K562 (cell line): Measurements from ENCODE around the gene CCDC71L. TPM values are rescaled to one million over a fixed set of nuclear protein-coding genes. Genes with fewer than 3 reads are reported as not detected.

ENCODE experiments used
- ATAC-seq: fragments of 200-7000 bp; cut with Tn5 transposase; 3 replicates; pipeline ENCODE4 v1.9.1; 2020; ENCODE audit warnings: moderate library complexity
- BruUV-seq: library from RNA; stranded (reverse); fragments of 400-500 nt; replicated peaks from 2 replicates; lab custom pipeline; 2021; lab: Mats Ljungman, UMichigan
- CTCF ChIA-PET: fragments of 300-600 bp; formaldehyde crosslinking; extraction: SDS; loops from one replicate; lab custom pipeline; 2021; ENCODE audit warnings: low intra/inter-chr PET ratio; lab: Yijun Ruan, JAX
- POLR2A ChIA-PET: fragments of 300-600, 350-650 bp; sonication (Branson Sonifier 250); formaldehyde crosslinking; extraction: SDS; loops from one replicate; lab custom pipeline; 2021; ENCODE audit warnings: antibody characterized with exemption, inconsistent platforms; lab: Yijun Ruan, JAX
- DNase-seq, 4 experiments: peaks; one replicate each; pipeline versions ENCODE4 v3.0.0 to v3.0.0-alpha.2; 2011 to 2018; ENCODE audit warnings: low spot score in 3 of 4, mixed read lengths in 3 of 4; ENCODE audit errors: extremely low read depth in 1 of 4
- FAIRE-seq: peaks from 2 replicates; lab custom pipeline; 2011; peaks lifted over from hg19 to GRCh38; lab: Jason Lieb, UNC
- H2AFZ ChIP-seq: 2 replicates; pipeline ENCODE4 v1.6.0; 2011; ENCODE audit warnings: low read depth, low read length, control low read depth, inconsistent platforms
- H3K27ac ChIP-seq: fragments of 200-600 bp; 3 replicates; pipeline ENCODE4 v1.8.0; 2011; ENCODE audit warnings: low read depth, mild to moderate bottlenecking, control low read depth, inconsistent platforms, low read length, moderate library complexity, mixed read lengths; ENCODE audit errors: extremely low read depth
- H3K27me3 ChIP-seq, 2 experiments: fragments of 300-600 bp in 1 of 2; 2 replicates in 1 of 2; 3 replicates in 1 of 2; pipeline versions ENCODE4 v1.6.0 to v1.8.0; 2011; ENCODE audit warnings: inconsistent platforms in 2 of 2, low read length in 2 of 2, mild to moderate bottlenecking in 1 of 2, mixed read lengths in 1 of 2, moderate library complexity in 1 of 2; ENCODE audit not compliant: control insufficient read depth in 2 of 2, insufficient read depth in 2 of 2
- H3K36me3 ChIP-seq: fragments of 300-600 bp; 3 replicates; pipeline ENCODE4 v1.8.0; 2011; ENCODE audit warnings: mild to moderate bottlenecking, low read length, inconsistent platforms; ENCODE audit not compliant: control insufficient read depth, insufficient read depth
- H3K4me1 ChIP-seq, 2 experiments: fragments of 200-600 bp in 1 of 2; replicated peaks in 1 of 2; 2 replicates in 1 of 2; 3 replicates in 1 of 2; pipeline versions ENCODE4 v1.5.1 to v1.8.0; 2011; ENCODE audit warnings: inconsistent platforms in 2 of 2, low read length in 2 of 2, mild to moderate bottlenecking in 1 of 2, mixed read lengths in 1 of 2, moderate library complexity in 1 of 2; ENCODE audit not compliant: control insufficient read depth in 2 of 2, insufficient read depth in 2 of 2
- H3K4me2 ChIP-seq: 2 replicates; pipeline ENCODE4 v1.6.1; 2011; ENCODE audit warnings: low read length, control low read depth, inconsistent platforms, mixed read lengths; ENCODE audit not compliant: insufficient read depth
- H3K4me3 ChIP-seq: fragments of 200-600 bp; sonication (generic), shearing (Covaris generic); 2 replicates; pipeline ENCODE4 v1.5.1; 2016; ENCODE audit warnings: control low read depth, inconsistent platforms
- H3K79me2 ChIP-seq: fragments of 200-600 bp; 3 replicates; pipeline ENCODE4 v1.8.0; 2011; ENCODE audit warnings: low read length, inconsistent platforms; ENCODE audit not compliant: control insufficient read depth, insufficient read depth
- H3K9ac ChIP-seq, 2 experiments: 2 replicates each; pipeline versions ENCODE4 v1.6.0 to v1.6.1; 2011; ENCODE audit warnings: low read depth in 2 of 2, low read length in 2 of 2, control low read depth in 1 of 2, inconsistent platforms in 1 of 2, mild to moderate bottlenecking in 1 of 2, mixed read lengths in 1 of 2; ENCODE audit not compliant: insufficient read depth in 1 of 2
- H3K9me1 ChIP-seq: one replicate; pipeline ENCODE4 v1.6.0; 2011; ENCODE audit warnings: inconsistent platforms, mild to moderate bottlenecking, low read length, moderate library complexity; ENCODE audit not compliant: control insufficient read depth, insufficient read depth
- H3K9me3 ChIP-seq: replicated peaks from 2 replicates; pipeline ENCODE4 v1.5.1; 2011; ENCODE audit warnings: low read depth, low read length, inconsistent platforms; ENCODE audit not compliant: control insufficient read depth, insufficient read depth
- H4K20me1 ChIP-seq: replicated peaks from 2 replicates; pipeline ENCODE4 v1.6.1; 2011; ENCODE audit warnings: low read length, inconsistent platforms, mixed read lengths; ENCODE audit not compliant: control insufficient read depth, insufficient read depth
- HDAC3 ChIP-seq: fragments of 450-650 bp; IDR thresholded peaks from 2 replicates; pipeline ENCODE4 v1.6.1; 2018; ENCODE audit warnings: borderline replicate concordance, mild to moderate bottlenecking, moderate library complexity; ENCODE audit not compliant: partially characterized antibody
- ILF3 ChIP-seq: fragments of 450-650 bp; IDR thresholded peaks from 2 replicates; pipeline ENCODE4 v1.6.1; 2018; ENCODE audit warnings: antibody characterized with exemption, mild to moderate bottlenecking, moderate library complexity, borderline replicate concordance
- SIN3A ChIP-seq, 2 experiments: fragments of 150-350 bp in 1 of 2; IDR thresholded peaks; 2 replicates each; pipeline ENCODE4 v1.6.1; 2011 to 2016; ENCODE audit warnings: borderline replicate concordance in 2 of 2, low read depth in 2 of 2, low read length in 2 of 2, mild to moderate bottlenecking in 2 of 2, moderate library complexity in 2 of 2; ENCODE audit not compliant: control insufficient read depth in 1 of 2
- ZNF3 ChIP-seq: fragments of 250-450 bp; sonication (Bioruptor Pico); IDR thresholded peaks from 2 replicates; pipeline ENCODE4 v1.5.0; 2021; ENCODE audit warnings: mild to moderate bottlenecking, moderate library complexity
- ZNF318 ChIP-seq, 2 experiments: fragments of 450-650 bp; IDR thresholded peaks; 2 replicates each; pipeline ENCODE4 v1.6.1; 2016; ENCODE audit warnings: mild to moderate bottlenecking in 2 of 2, borderline replicate concordance in 1 of 2, low read depth in 1 of 2, moderate library complexity in 1 of 2
- ZNF518B ChIP-seq: fragments of 250-450 bp; sonication (Bioruptor Pico); IDR thresholded peaks from 2 replicates; pipeline ENCODE4 v1.5.0; 2021; ENCODE audit warnings: mild to moderate bottlenecking, moderate library complexity
- WGBS: fragments of 100-300 bp; shearing (Covaris generic); methylation state at CpG from one replicate; pipeline ENCODE4 v1.1.6; 2016; ENCODE audit warnings: low coverage, mixed read lengths; ENCODE audit not compliant: insufficient coverage; ENCODE audit errors: missing lambda C conversion rate; 5-methylcytosine and 5-hydroxymethylcytosine counted together
- in situ Hi-C: fragments of 300-500 bp; cut with MboI; formaldehyde crosslinking; loops from 4 replicates; pipeline ENCODE4 v1.15.0; 2018; ENCODE audit warnings: inconsistent platforms, mixed read lengths
- intact Hi-C: fragments of 100-400 bp; cut with micrococcal nuclease; formaldehyde crosslinking; loops from 2 replicates; pipeline ENCODE4 v1.14.2; 2022
- polyA plus RNA-seq, 8 experiments: library from polyadenylated mRNA; depleted of rRNA in 4 of 8; stranded (reverse) in 5 of 8; unstranded in 3 of 8; fragments of >200 nt; fragmentation: Nextera tagmentation in 2 of 8; fragmentation: Illumina TruSeq in 1 of 8; extraction: Ambion mirVana in 2 of 8; extraction: Trizol in 1 of 8; gene quantifications; 2 replicates each; pipeline versions ENCODE4 v1.2.1 to v1.2.3, GENCODE V29; 2011 to 2014; ENCODE audit warnings: inconsistent platforms in 1 of 8, missing spikeins in 1 of 8
- total RNA-seq, 7 experiments: library from RNA; depleted of rRNA in 6 of 7; stranded (reverse); fragments of >200 nt in 6 of 7; fragmentation: Illumina TruSeq in 2 of 7; extraction: Trizol in 2 of 7; gene quantifications; 2 replicates each; pipeline versions ENCODE4 v1.2.1 to v1.2.3, GENCODE V29; 2011 to 2021; ENCODE audit warnings: low replicate concordance in 1 of 7

The CCDC71L gene
- total and polyA plus RNA-seq, 9 of the 15 experiments (the other 6 are each of a cell fraction or from before 2014, with no cell fraction given): 5.7 to 108 (median 25.4) TPM

- peak overlapping the region; percentile 92 for H3K27ac ChIP-seq
- DNase-seq (no peak), ATAC-seq (peak; percentile 76), FAIRE-seq (no peak)
- intact Hi-C loops (loop anchor here (2.0 to 5.0 kb wide), 3 partner anchors 61 to 348 kb away; no protein-coding TSS in a partner anchor), in situ Hi-C loops (loop anchor here (5.0 to 10.0 kb wide), 3 partner anchors 95 to 482 kb away; no protein-coding TSS in a partner anchor)
- peak overlapping the region; percentile 86 to 100 for H3K9ac ChIP-seq
- BruUV-seq: TSS peak; percentile 40
- no peaks in the 10 kb centered on the region for H3K9me3 ChIP-seq
- H2AFZ ChIP-seq: peak overlapping the region; percentile 54
- H3K4me2 ChIP-seq: peak overlapping the region; percentile 92
- WGBS: under 1% methylated on average over 12 of the region's 12 CpGs
- H3K27me3 ChIP-seq: no peaks in the 10 kb centered on the region
- H3K9me1 ChIP-seq: no peaks in the 10 kb centered on the region
- CTCF ChIA-PET: interaction anchor here (0.6 to 7.2 kb wide), 11 partner anchors 57 to 491 kb away, joined by 3 to 115 read pairs (median 3); no protein-coding TSS in a partner anchor
- peaks cover 11 to 38% of the 10 kb centered on the region in 2 experiments; a peak in 4 of 5 replicates for H3K4me1 ChIP-seq
- peak overlapping the region; percentile 73 for H3K4me3 ChIP-seq
- POLR2A ChIA-PET: interaction anchor here (0.6 to 5.4 kb wide), 24 partner anchors 10 to 528 kb away, joined by 3 to 37 read pairs (median 6); partner anchors contain the start of gene NAMPT
- peaks cover 53% of the 10 kb centered on the region for H3K79me2 ChIP-seq
- peaks cover 6% of the 10 kb centered on the region; the same call in 1 of the 3 replicates for H3K36me3 ChIP-seq
- no peaks in the 10 kb centered on the region for H4K20me1 ChIP-seq
- TF ChIP-seq ILF3: peak; percentile 61; the same call in 1 of the 2 replicates
- TF ChIP-seq ZNF318 (IDR thresholded peaks at IDR 0.05; ENCODE audit: borderline replicate concordance in 1 of 2, low read depth in 1 of 2): peak in 1 of 2 experiments; percentile 38; a peak in 1 of 4 replicates
- TF ChIP-seq SIN3A (IDR thresholded peaks at IDR 0.05; ENCODE audit: borderline replicate concordance in 2 of 2, control insufficient read depth in 1 of 2, low read depth in 2 of 2, low read length in 2 of 2): 0 out of 4 replicates have a peak, but pooled peaks of 1 of the 2 experiments have one; percentile 29
- TF ChIP-seq ZNF3 (CRISPR knock-in tag): 0 out of 2 replicates have a peak, but pooled peaks have one; percentile 42
- TF ChIP-seq HDAC3: peak; percentile 77
- TF ChIP-seq ZNF518B (CRISPR knock-in tag): peak; percentile 51; the same call in 1 of the 2 replicates
Measured at GRCh38 chr7:106659166-106659962, 1.6 kb downstream of the CCDC71L start.
